Tibial artery (tissue), 4 donors: ENCODE results near the gene NFAT5.

Experiments
- DNase-seq, 2 donors: peaks; one replicate each; pipeline ENCODE4 v3.0.0-alpha.2; 2019
- H3K27ac ChIP-seq, 2 donors: fragments of 200-600 bp; sonication (generic) in 1 of 2; 1 replicate in 1 of 2; 2 replicates in 1 of 2; pipeline ENCODE4 v1.5.1; 2018 to 2019; ENCODE audit warnings: mild to moderate bottlenecking in 1 of 2
- H3K27me3 ChIP-seq, 2 donors: fragments of 200-600 bp; sonication (generic) in 1 of 2; one replicate each; pipeline versions ENCODE4 v1.5.1 to v1.6.0; 2016 to 2019
- H3K36me3 ChIP-seq, 3 donors: fragments of 200-600 bp; sonication (generic) in 2 of 3; one replicate each; pipeline ENCODE4 v1.5.1; 2016 to 2019; ENCODE audit warnings: mild to moderate bottlenecking in 2 of 3
- H3K4me1 ChIP-seq, 4 donors: fragments of 200-600 bp; sonication (generic) in 2 of 4; 1 replicate in 3 of 4; 2 replicates in 1 of 4; pipeline ENCODE4 v1.5.1; 2016 to 2019
- H3K4me3 ChIP-seq, 2 donors: fragments of 200-600 bp; sonication (generic) in 1 of 2; 1 replicate in 1 of 2; 2 replicates in 1 of 2; pipeline ENCODE4 v1.5.1; 2018 to 2019; ENCODE audit warnings: mild to moderate bottlenecking in 2 of 2
- H3K9me3 ChIP-seq, 3 donors: fragments of 200-600 bp; sonication (generic) in 1 of 3; one replicate each; pipeline ENCODE4 v1.5.1; 2016 to 2019
- intact Hi-C: fragments of 100-400 bp; cut with DNase I; formaldehyde crosslinking; loops from one replicate; pipeline ENCODE4 v1.15.0; 2023; ENCODE audit warnings: low total_unique reads
- TF ChIP-seq, protein P1 (sequence below), 2 experiments: fragments of 200-600 bp in 1 of 2; fragments of 450-650 bp in 1 of 2; IDR thresholded peaks; one replicate each; pipeline ENCODE4 v1.5.1; 2017 to 2019; ENCODE audit warnings: antibody characterized with exemption in 2 of 2, mild to moderate bottlenecking in 1 of 2, moderate library complexity in 1 of 2

NFAT5 gene

GRCh38 chr16:69534720-69535119 is 31.0 kb upstream of the NFAT5 start:
- Histone ChIP-seq H3K36me3 (no peaks in the 10 kb centered on the region), H3K27me3 (peaks cover 0 to 3% of the 10 kb centered on the region in 2 donors), H3K4me3 (no peak overlapping the region), H3K4me1 (peaks cover 0 to 10% (median 4%) of the 10 kb centered on the region in 4 donors), H3K9me3 (no peaks in the 10 kb centered on the region), H3K27ac (no peak overlapping the region)
- DNase-seq = no peak
- intact Hi-C loops = no loop called here
- TF ChIP-seq, protein P1, sequence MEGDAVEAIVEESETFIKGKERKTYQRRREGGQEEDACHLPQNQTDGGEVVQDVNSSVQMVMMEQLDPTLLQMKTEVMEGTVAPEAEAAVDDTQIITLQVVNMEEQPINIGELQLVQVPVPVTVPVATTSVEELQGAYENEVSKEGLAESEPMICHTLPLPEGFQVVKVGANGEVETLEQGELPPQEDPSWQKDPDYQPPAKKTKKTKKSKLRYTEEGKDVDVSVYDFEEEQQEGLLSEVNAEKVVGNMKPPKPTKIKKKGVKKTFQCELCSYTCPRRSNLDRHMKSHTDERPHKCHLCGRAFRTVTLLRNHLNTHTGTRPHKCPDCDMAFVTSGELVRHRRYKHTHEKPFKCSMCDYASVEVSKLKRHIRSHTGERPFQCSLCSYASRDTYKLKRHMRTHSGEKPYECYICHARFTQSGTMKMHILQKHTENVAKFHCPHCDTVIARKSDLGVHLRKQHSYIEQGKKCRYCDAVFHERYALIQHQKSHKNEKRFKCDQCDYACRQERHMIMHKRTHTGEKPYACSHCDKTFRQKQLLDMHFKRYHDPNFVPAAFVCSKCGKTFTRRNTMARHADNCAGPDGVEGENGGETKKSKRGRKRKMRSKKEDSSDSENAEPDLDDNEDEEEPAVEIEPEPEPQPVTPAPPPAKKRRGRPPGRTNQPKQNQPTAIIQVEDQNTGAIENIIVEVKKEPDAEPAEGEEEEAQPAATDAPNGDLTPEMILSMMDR (IDR thresholded peaks at IDR 0.05) = no peak

DNA sequence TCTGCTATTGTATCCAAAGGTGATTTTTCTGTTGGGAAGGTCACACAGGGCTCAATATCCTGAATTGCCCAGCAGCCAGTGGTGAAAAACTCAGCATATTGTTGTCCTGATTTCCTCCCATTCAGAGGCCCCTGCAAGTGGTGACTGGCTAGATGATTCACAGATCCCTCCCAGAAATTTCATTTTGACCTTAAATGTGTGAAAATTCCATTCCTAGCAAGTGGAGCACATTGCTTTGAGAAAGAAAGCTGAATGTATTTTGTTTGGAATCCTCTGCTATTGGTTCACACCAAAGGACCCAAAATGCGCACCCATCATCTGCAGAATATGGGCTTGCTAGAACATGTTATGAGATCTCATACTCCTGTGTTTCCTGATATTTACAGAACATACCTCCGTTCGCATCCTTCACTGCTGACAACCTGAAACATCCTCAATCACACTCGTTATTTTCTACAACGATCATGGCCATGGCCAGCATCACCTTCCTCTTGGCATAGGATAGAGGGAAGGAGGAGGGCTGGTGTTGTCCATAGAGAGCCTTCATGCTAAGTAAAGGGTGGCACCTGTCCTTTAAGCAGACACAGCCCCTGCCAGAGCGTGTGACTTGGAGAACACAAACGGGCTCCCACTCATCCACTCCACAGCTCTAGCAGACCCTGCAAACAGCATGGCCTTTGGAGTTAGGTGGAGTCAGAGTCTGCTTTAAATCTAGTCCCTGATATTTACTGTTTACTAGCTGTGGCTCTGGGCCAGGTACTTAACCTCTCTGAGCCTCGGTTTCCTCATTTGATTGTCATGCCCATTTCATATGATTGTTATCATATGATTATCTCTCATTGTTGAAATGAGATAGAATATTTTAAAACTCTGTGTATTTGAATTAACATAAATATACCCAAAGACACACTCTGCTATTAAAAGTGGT is 30.4 kb upstream of the NFAT5 start:
- TF ChIP-seq, protein P1 (IDR thresholded peaks at IDR 0.05) = no peak
- Histone ChIP-seq H3K36me3 (no peaks in the 10 kb centered on the region), H3K27me3 (peaks cover 0 to 3% of the 10 kb centered on the region in 2 donors), H3K4me3 (no peak overlapping the region), H3K4me1 (peaks cover 0 to 8% (median 4%) of the 10 kb centered on the region in 4 donors), H3K27ac (no peak overlapping the region), H3K9me3 (no peaks in the 10 kb centered on the region)
- intact Hi-C loops = no loop called here
- DNase-seq = no peak

DNA sequence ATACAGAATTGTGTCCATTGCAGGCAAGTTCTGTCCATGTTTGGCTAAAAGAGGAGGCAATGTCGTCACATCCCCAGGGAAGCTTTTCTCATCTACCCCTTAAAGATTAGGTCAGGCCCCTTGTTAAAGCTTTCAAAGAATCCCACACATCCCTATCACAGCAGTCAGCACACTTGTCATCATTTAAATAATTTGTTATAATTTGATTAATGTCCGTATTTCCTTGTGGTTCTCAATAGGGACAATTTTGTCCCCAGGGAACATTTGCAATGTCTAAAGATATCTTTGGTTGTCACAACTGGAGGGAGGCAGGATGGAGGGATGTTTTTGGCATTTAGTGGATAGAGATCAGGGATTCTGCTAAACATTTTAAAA is 28.1 kb upstream of the NFAT5 start:
- TF ChIP-seq, protein P1 (IDR thresholded peaks at IDR 0.05) = no peak
- Histone ChIP-seq H3K27me3 (peaks cover 0 to 3% of the 10 kb centered on the region in 2 donors), H3K4me3 (no peak overlapping the region), H3K4me1 (no peaks in the 10 kb centered on the region), H3K9me3 (no peaks in the 10 kb centered on the region), H3K27ac (no peak overlapping the region), H3K36me3 (no peaks in the 10 kb centered on the region)
- DNase-seq = no peak
- intact Hi-C loops = no loop called here

DNA sequence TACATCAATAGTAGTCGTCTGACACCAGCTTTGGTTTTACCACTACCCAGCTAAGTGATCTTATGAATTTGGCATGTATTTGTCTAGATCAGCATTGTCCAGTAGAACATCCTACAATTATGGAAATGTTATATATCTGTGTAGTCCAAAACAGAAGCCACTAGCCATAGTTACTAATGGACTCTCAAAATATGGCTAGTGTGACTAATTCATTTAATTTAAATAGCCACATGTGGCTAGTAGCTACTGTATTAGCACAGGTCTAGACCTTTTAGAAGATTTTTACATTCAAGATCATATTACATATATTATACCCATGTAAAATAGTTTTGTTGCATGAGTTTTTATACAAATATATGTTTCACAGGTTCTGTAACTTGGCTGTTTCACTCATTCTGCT is 27.0 kb upstream of the NFAT5 start:
- intact Hi-C loops = no loop called here
- no peaks in the 10 kb centered on the region for H3K36me3 ChIP-seq
- H3K9me3 ChIP-seq = no peaks in the 10 kb centered on the region
- no peaks in the 10 kb centered on the region for H3K4me1 ChIP-seq
- TF ChIP-seq, protein P1 (IDR thresholded peaks at IDR 0.05) = no peak
- no peak for DNase-seq
- H3K27me3 ChIP-seq = peaks cover 0 to 3% of the 10 kb centered on the region in 2 donors
- H3K27ac ChIP-seq = no peak overlapping the region
- no peak overlapping the region for H3K4me3 ChIP-seq

GRCh38 chr16:69542974-69543373 is 22.8 kb upstream of the NFAT5 start:
- no peak overlapping the region for H3K27ac ChIP-seq
- H3K9me3 ChIP-seq = no peaks in the 10 kb centered on the region
- TF ChIP-seq, protein P1 (IDR thresholded peaks at IDR 0.05) = no peak
- H3K27me3 ChIP-seq = no peaks in the 10 kb centered on the region
- no peak overlapping the region for H3K4me3 ChIP-seq
- no peaks in the 10 kb centered on the region for H3K4me1 ChIP-seq
- DNase-seq = no peak
- intact Hi-C loops = no loop called here
- H3K36me3 ChIP-seq = no peaks in the 10 kb centered on the region
